ENCODE measurements around the gene AGBL1. TPM values are rescaled to one million over a fixed set of nuclear protein-coding genes. Genes with fewer than 3 reads are reported as not detected.

Gene AGBL1
- total and polyA plus RNA-seq, 2 experiments from 2014 or later = 0.03 TPM; not detected in 1

GRCh38 chr15:86236356-86237110 is 156.9 kb downstream of the AGBL1 start:
- H3K4me2 ChIP-seq = peak overlapping the region; percentile 68
- peak overlapping the region; percentile 35; the same call in 1 of the 2 replicates for H3K4me3 ChIP-seq
- H3K36me3 Mint-ChIP-seq (ENCODE audit: low read depth) = peaks cover 3% of the 10 kb centered on the region; the same call in 2 of the 3 replicates

GRCh38 chr15:86237111-86237500 is 157.4 kb downstream of the AGBL1 start:
- Histone ChIP-seq H3K27me3 (ENCODE audit: insufficient read depth) (no peaks in the 10 kb centered on the region), H3K4me3 (no peak overlapping the region), H3K4me2 (peak overlapping the region; percentile 53), H3K4me1 (ENCODE audit: insufficient read depth) (peaks cover 38% of the 10 kb centered on the region), H3K36me3 (ENCODE audit: insufficient read depth) (no peaks in the 10 kb centered on the region), H4K20me1 (replicated peaks; ENCODE audit: insufficient read depth) (no peaks in the 10 kb centered on the region), H3K9me2 (ENCODE audit: insufficient read depth) (no peaks in the 10 kb centered on the region), H3K27ac (ENCODE audit: low read depth) (peak overlapping the region; percentile 67; the same call in 1 of the 2 replicates), H3F3A (replicated peaks; ENCODE audit: low read depth) (no peaks in the 10 kb centered on the region), H3K79me2 (replicated peaks; ENCODE audit: insufficient read depth) (no peaks in the 10 kb centered on the region), H2AFZ (no peak overlapping the region; the same call in 1 of the 2 replicates)
- H3K27ac Mint-ChIP-seq = peak overlapping the region; percentile 49; the same call in 1 of the 2 replicates
- peaks cover 4% of the 10 kb centered on the region for H3K27me3 Mint-ChIP-seq (ENCODE audit: insufficient read depth, low read depth, poor library complexity)
- H3K9me3 Mint-ChIP-seq = no peaks in the 10 kb centered on the region; the same call in 2 of the 3 replicates
- ATAC-seq (peak; percentile 61), DNase-seq (ENCODE audit: low spot score) (no peak)
- H3K4me3 Mint-ChIP-seq = no peak overlapping the region
- H3K36me3 Mint-ChIP-seq (ENCODE audit: low read depth) = peaks cover 3% of the 10 kb centered on the region
- TF ChIP-seq REST (IDR thresholded peaks at IDR 0.05; ENCODE audit: unreplicated experiment) (no peak), NANOG (IDR thresholded peaks at IDR 0.05; ENCODE audit: borderline replicate concordance) (no peak), EZH2 (IDR thresholded peaks at IDR 0.05; ENCODE audit: low read depth, unreplicated experiment) (no peak), EZH2phosphoT487 (IDR thresholded peaks at IDR 0.05; ENCODE audit: unreplicated experiment) (no peak), CREB1 (CRISPR knock-in tag; IDR thresholded peaks at IDR 0.05; ENCODE audit: low read depth) (no peak), POLR2AphosphoS5 (IDR thresholded peaks at IDR 0.05; ENCODE audit: low read depth) (no peak)
- peaks cover 29% of the 10 kb centered on the region for H3K4me1 Mint-ChIP-seq

More at GRCh38 chr15:86236356-86237110, 156.9 kb downstream of the AGBL1 start:
- no peaks in the 10 kb centered on the region for H3F3A ChIP-seq (replicated peaks; ENCODE audit: low read depth)
- no peaks in the 10 kb centered on the region for H4K20me1 ChIP-seq (replicated peaks; ENCODE audit: insufficient read depth)
- H3K4me3 Mint-ChIP-seq = peak overlapping the region; percentile 28; the same call in 2 of the 3 replicates
- TF ChIP-seq CREB1 (CRISPR knock-in tag; IDR thresholded peaks at IDR 0.05; ENCODE audit: low read depth) = peak; percentile 52; the same call in 1 of the 2 replicates
- peak; percentile 83 for TF ChIP-seq NANOG (IDR thresholded peaks at IDR 0.05; ENCODE audit: borderline replicate concordance)
- no peak for TF ChIP-seq REST (IDR thresholded peaks at IDR 0.05; ENCODE audit: unreplicated experiment)
- H3K27ac Mint-ChIP-seq = peak overlapping the region; percentile 64
- H3K4me1 ChIP-seq (ENCODE audit: insufficient read depth) = peaks cover 38% of the 10 kb centered on the region
- no peaks in the 10 kb centered on the region; the same call in 2 of the 3 replicates for H3K9me3 Mint-ChIP-seq
- peaks cover 32% of the 10 kb centered on the region for H3K4me1 Mint-ChIP-seq
- no peaks in the 10 kb centered on the region for H3K27me3 ChIP-seq (ENCODE audit: insufficient read depth)
- no peaks in the 10 kb centered on the region for H3K9me2 ChIP-seq (ENCODE audit: insufficient read depth)
- no peaks in the 10 kb centered on the region for H3K79me2 ChIP-seq (replicated peaks; ENCODE audit: insufficient read depth)
- peak overlapping the region; percentile 40; the same call in 1 of the 2 replicates for H3K27ac ChIP-seq (ENCODE audit: low read depth)
- peak overlapping the region; percentile 75; the same call in 1 of the 2 replicates for H2AFZ ChIP-seq
- H3K27me3 Mint-ChIP-seq (ENCODE audit: insufficient read depth, low read depth, poor library complexity) = peaks cover 5% of the 10 kb centered on the region
- H3K36me3 ChIP-seq (ENCODE audit: insufficient read depth) = no peaks in the 10 kb centered on the region
- DNase-seq (ENCODE audit: low spot score) (peak; percentile 86), ATAC-seq (peak; percentile 75)

Measured in GM23338 (cell line).